GM21381 (cell line): ENCODE measurements around the gene GGT5.
"Not testable (repeated sequence)": the region's sequence is repeated elsewhere in the genome, so short reads cannot be mapped to it uniquely, and the experiment has no call there.

ENCODE experiments used
- ATAC-seq: cut with Tn5 transposase; IDR thresholded peaks from one replicate; pipeline ENCODE4 v1.9.1; 2021; ENCODE audit warnings: mild to moderate bottlenecking, moderate library complexity; ENCODE audit not compliant: unreplicated experiment

The GGT5 gene

DNA sequence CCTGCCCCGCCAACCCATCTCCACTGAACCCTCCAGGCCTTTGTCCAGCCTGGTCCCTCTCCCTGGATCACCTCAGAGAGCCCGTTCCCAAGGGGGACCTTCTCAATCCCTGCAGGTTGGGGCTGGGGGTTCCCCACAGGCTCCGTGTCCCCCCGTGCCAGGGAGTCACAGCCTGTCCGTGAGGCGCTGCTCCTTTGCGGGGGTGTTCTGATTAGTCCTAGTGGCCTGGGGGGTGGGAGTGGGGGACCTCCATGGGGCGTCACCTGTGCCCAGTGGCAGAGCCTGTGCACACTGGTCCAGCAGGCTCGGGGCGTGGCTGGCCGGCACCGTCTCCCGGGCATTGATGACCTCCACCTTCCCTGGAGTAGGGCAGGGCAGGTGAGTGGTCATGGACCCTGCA, 11.6 kb downstream of the GGT5 start:
- ATAC-seq = no peak

DNA sequence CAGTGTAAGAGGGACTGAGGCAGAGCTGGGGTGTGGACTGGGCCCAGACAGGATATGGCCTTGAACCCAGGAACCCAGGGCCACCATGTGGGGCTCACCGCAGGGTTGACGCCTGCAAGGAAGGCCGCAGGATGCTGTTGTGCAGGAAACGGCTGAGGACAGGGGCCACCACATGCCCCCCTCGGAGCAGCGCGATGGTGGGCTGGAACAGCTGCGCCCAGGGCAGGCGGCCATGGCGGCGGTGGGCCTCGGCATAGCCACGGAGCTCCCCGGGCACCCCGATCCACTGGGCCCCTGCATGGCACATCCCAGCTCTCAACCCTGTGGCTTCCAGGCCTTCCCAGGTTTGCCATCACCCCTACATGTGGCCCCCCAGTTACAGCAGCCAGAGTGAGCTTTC, 12.2 kb downstream of the GGT5 start:
- ATAC-seq = no peak

DNA sequence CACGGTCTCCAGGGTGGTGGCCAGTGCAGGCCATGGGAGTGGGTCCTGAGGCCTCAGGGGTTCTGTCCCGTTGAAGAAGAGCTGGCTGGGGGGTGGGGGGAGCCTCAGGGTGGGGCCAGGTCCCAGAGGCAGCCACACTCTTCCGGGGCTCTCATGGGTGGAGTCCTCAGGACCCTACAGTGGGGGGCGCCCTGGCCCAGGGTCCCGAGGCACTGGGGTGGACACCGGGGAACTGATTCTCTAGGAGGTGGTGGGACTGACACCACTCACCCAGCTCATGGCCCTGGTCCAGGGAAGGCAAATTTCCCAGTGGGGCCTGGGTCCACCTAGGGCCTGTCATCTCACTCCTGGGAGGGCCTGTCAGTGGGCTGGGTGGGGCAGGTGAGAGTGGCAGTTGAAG, 12.8 kb downstream of the GGT5 start:
- ATAC-seq = no peak

DNA sequence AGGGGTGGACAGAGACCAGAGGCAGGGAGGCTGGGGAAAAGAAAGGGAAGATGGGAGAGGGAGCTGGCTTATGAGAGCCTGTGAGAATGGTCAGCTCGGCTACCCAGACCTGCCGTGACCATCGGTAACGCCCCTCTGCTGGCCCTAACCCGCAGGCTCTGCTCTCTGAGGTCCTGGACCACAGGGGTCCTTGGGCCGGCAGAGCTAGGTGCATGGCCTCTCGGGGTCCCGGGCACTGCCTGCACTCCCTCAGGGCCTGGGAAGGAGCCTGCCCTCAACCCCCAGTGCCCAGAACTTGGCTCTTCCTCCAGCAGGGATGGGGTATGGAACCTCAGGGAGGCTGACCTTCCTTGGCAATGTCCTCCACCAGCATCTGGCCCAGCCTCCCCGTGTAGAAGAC, 13.2 kb downstream of the GGT5 start:
- no peak for ATAC-seq

DNA sequence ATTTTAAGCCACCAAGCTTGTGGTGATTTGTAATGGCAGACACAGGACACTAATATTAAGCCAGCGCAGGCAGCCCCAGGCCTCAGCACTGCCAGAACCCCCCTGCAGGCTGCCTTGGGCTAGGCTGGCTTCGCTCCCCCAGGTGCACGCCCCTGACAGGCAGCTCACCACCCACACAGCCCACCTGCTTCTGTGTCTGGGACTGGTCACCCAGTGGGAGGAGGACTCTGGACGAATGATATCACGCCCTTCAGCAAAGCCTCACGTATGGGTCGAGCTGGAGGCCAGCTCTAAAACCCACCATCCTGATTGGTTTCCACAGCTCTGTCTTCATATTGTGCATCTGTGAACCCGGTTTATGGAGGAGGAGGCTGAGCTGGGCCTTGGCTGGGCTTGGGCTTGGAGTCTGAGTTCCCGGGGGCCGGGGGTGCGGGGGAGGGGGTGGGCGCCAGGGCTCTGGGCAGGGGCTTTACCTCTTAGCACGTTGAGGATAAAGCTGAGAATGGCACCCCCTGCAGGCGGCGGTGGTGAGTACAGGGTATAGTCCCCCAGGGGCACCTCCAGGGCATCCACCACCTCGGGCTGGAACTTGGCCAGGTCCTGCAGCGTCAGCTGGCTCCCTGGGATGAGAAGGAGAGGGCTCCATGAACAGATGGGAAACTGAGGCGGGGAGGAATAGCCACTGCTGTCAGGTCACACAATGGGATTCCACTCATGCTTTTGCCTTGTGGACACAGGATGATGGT, 13.8 kb downstream of the GGT5 start:
- ATAC-seq = no peak

DNA sequence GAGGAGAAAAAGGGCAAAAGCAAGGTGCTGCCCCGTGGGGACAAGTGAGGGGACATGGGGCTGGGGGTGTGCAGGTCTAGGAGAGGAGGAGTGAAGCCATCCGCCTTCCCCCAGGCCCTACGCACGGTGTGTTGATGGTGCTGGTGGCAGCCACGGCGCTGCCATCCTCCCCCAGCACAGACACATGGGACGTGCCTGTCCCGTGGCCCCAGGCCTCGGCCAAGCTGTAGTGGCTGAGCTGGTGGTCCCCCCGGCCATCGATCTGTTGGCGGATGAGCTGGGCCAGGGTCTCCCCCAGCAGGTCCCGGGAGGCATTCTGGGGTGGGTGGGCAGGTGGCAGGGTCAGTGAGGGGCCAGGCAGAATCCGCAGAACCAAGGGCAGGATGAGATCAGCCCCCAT, 18.9 kb downstream of the GGT5 start:
- ATAC-seq = no peak

DNA sequence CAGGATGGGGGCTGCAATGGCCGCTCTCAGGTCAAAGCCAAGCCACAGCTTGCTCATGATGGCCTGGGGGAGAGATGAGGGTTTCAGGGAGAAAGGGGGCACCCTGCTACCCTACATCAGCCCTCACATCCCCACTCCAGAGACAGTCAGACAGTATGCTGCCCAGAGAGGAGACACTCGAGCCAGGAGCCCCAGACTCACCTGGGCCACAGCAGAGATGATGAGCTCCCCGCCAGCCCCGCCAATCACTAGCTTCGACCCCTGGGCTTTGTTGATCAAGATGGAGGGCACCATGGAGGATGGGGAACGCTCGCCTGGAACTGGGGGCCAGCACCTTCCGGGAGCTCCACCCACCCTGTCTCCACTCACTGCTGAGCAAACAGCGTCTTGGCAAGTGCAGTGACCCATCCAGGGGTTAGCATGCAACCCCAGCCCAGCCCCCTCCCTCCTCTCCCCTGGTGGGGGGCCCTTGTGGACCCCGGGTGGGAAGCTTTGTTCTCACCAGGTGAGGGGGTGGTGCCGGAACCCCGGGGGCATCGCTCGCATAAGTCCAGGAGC, 19.8 kb downstream of the GGT5 start:
- ATAC-seq = no peak

DNA sequence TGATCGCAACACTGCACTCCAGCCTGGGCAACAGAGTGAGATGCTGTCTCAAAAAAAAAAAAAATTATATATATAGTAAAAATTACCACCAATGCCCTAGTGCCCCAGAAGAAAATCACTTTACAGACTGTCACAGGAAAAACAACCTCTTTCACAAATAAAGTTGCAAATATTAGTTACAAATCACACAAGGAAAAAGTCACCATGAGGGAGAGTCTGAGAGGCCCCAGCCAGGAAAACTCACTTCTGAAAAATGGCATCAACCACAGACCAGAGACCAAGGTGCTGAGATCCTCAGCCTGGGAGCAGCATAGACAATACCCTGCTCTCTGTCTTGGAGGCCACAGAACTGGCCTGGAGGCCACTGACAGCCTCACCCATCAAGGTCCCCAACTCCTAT, 20.4 kb downstream of the GGT5 start:
- ATAC-seq = no peak

DNA sequence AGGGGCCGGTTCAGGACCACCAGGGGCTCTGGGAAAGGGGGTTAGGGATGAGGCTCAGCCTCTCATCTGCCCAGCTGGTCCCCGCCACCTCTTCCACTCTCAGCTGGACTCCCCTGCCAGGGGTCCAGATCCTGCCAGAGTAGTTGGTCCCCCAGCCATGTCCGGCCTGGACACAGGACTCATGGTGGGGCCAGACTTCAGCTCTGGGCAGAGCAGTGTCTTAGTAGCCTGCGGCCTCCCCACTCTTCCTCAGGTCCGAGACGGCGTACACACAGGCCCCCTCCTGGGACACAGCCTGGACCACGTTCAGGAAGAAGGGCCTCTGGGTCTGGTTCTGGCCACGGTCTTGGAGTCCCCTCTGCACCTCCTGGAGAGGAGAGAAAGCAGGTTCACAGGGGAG, 25.1 kb downstream of the GGT5 start:
- ATAC-seq = no peak

DNA sequence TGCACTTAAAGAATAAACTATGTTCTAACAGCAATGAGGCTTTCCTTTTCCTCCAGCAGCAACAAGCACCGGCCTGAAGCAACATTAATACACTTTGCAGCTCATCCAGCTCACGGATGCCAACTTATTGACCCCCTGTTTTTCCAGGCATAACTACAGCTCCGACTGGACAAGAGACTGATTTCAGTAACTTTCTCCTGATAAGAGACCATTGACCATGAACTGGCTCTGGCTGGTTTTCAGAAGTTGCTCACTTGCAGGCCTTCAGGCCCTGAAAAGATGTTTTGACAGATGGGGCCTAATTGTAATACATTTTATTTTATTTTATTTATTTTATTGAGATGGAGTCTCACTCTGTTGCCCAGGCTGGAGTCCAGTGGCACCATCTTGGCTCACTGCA, 27.5 kb downstream of the GGT5 start:
- no peak for ATAC-seq

DNA sequence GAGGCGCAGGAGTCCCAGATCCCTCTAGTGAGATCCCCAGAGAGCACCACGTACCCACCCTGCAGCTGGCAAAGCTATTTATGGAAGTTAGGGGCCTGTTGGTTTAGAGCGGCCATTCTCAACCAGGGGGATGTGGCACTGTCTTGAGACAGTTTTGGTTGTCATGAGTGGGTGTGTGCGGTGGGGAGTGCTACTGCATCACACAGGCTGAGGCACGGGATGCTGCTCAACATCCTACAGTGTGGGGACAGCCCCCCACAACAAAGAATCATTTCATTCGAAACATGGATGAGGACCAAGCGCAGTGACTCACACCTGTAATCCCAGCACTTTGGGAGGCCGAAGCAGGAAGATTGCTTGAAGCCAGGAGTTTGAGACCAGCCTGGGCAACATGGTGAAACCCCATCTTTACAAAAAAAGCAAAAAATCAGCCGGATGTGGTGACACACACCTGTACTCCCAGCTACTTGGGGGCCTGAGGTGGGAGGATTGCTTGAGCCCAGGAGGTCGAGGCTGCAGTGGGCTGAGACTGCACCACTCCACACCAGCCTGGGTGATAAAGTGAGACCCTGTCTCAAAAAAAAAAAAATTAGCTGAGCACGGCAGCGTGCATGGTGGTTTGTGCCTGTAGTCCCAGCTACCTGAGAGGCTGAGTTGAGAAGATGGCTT, 28.2 kb downstream of the GGT5 start:
- no peak for ATAC-seq

DNA sequence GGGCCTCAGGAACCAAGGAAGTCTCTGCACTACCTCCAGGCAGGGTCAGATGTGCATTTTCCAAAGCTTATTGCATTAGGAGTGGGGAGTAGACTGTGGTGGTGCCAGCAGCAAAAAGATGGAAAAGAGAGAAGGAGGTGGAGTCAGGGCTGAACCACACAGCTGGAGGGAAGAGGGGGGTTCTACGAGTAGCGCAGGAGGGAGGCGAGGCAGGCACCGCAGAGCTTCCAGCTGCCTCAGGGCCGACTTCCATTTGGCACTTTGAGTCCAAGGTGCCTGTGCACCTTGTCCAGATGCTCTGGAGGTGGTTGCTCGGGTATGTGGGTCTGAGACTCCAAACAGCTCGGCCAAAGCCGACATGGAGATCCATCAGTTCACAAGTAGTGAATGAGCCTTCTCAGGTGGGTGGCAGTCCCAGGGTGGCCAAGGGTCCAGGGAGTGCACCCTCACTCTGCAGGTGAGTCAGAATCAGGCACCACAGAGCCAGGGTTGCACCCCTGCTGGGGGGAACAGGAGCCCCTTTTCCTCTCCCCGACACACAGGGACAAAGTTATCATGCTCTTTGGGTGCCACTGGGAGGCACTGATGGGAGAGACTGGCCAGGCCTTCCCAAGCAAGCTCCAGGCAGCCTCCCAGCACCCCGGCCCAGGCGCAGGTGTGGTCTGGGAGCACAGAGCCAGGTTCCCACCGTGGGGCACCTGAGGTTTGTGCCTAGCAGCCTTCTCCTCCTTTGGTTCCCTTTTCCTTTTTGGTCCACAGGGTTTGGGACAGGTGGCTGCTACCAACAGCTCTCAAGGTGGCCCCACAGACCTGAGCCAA, 30.2 kb downstream of the GGT5 start:
- ATAC-seq = no peak

DNA sequence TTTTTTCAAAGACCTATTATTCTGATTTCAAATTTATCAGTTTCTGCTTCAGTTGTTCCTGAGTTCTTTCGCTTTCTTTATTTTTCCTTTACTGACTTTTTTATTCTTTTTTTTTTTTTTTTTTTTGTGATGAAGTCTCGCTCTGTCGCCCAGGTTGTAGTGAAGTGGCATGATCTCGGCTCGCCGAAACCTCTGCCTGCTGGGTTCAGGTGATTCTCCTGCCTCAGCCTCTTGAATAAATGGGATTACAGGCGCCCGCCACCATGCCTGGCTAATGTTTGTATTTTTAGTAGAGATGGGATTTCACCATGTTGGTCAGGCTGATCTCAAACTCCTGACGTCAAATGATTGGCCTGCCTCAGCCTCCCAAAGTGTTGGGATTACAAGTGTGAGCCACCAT, 31.8 kb downstream of the GGT5 start:
- ATAC-seq = not testable (repeated sequence)

DNA sequence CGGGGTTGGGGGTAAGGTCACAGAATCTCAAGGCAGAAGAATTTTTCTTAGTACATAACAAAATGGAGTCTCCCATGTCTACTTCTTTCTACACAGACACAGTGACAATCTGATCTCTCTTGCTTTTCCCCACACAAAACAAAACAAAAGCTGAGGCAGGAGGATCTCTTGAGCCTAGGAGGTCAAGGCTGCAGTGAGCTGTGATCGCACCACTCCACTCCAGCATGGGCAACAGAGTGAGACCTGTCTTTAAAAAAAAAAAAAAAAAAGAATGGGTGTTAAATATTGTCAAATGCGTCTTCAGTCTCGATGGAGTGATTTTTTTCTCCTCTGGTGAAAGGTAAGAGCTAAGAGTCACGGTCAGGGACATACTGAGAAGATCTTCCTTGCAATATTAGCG, 33.2 kb downstream of the GGT5 start:
- ATAC-seq = not testable (repeated sequence)

DNA sequence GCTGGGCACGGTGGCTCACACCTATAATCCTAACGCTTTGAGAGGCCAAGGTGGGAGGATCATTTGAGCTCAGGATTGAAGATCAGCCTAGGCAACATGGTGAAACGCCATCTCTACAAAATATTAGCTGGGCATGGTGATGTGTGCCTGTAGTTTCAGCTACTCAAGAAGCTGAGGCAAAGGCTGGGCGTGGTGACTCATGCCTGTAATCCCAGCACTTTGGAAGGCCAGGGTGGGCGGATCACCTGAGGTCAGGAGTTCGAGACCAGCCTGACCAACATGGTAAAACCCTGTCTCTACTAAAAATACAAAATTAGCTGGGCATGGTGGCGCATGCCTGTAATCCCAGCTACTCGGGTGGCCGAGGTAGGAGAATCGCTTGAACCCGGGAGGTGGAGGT, 34.5 kb downstream of the GGT5 start:
- ATAC-seq = not testable (repeated sequence)

DNA sequence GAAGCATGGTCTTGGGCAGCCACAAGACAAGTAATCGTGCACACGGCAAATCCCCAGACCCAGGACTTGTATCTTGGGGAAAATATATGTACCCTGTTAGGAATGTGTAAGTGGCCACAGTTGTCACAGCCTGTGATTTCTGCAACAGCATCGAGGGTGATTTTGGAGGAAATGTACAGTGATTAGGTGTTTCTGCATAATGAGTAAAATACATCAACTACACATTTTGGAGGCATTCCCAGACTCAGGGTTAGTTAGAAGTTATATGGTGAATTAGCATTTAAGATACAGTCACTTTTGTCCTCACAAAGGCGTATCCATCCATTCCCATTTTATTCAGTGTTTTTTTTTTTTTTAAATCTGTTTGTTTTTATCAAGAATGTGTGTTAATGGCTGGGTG, 35.2 kb downstream of the GGT5 start:
- no peak for ATAC-seq

DNA sequence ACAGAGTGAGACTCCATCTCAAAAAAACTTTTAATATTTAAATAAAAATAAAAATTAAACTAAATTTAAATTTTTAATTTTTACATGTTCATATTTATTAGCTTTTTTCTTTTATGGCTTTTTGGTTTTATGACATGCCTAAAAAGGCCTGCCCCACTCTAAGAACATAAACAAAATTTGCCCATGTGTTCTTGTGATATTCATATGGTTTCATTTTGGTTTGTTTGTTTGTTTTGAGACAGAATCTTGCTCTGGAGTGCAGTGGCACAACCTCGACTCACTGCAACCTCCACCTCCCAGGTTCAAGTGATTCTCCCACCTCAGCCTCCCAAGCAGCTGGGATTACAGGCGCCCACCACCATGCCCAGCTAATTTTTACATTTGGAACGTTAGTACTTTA, 35.9 kb downstream of the GGT5 start:
- no peak for ATAC-seq

DNA sequence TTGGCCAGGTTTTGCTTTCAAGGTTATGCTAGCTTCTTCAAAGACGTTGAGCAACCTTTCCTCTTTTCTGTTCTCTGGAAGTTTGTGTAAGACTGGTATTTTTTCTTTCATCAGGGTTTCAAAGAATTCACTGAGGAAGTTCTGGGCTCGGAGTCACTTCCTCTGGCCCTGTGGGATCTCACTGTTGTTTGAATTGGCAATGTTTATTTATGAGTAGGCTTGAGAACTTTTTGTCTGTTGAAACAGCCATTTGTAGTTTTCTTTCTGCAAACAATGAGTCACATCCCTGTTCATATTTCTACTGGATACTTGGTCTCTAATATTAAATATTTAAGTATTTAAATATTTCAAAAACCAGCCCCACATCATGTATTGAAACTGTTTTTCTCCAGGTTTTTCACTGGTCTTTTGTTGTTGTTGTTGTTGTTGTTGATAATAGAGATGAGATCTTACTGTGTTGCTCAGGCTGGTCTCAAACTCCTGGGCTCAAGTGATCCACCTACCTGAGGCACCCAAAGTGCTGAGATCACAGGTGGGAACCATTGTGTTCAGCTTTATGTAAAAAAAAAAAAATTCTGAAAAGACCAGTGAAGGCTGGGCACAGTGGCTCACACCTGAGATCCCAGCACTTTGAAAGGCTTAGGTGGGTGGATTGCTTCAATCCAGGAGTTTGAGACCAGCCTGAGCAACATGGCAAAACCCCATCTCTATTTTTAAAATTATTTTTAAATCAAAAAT, 36.7 kb downstream of the GGT5 start:
- ATAC-seq = no peak

DNA sequence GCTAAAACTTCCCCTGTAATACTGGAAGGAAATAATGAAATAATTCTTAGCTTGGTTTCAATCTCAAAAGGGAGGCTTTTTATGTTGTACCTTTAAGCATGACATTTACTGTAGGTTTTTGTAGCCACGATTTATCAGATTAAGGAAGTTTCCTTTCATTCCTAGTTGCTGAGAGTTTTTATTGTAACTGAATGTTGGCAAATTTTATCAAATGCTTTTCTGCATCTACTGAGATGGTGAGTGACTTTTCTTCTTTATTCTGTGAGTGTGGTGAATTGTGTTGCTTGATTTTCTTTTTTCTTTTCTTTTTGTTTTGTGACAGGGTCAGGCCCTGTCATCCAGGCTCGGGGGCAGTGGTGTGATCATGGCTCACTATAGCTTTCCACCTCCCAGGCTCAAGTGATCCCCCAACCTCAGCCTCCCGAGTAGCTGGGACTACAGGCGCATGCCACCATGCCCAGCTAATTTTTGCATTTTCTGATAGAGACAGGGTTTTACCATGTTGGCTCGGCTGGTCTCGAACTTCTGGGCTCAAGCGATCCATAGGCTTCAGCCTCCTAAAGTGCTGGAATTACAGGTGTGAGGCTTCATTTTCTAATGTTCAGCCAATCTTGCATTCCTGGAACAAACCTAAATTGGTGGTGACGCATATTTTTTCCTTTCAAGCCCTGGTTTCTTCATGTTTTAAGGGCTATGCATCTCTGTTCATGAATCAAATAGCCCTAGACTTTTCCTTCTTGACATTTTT, 37.4 kb downstream of the GGT5 start:
- no peak for ATAC-seq
